Endothelial cell (in vitro differentiated cells): ENCODE measurements around the gene ALS2. TPM values are rescaled to one million over a fixed set of nuclear protein-coding genes. Genes with fewer than 3 reads are reported as not detected.

Source experiments
- DNase-seq: peaks from one replicate; pipeline ENCODE4 v3.0.0; 2021; ENCODE audit warnings: low spot score
- H3K27ac Mint-ChIP-seq: one replicate; pipeline ENCODE4 v1.8.0; 2021; ENCODE audit warnings: mixed read lengths, inconsistent platforms; ENCODE audit not compliant: unreplicated experiment
- H3K27me3 Mint-ChIP-seq: one replicate; pipeline ENCODE4 v1.8.0; 2021; ENCODE audit warnings: mild to moderate bottlenecking, moderate library complexity, mixed read lengths, inconsistent platforms; ENCODE audit not compliant: unreplicated experiment
- H3K36me3 Mint-ChIP-seq: one replicate; pipeline ENCODE4 v1.8.0; 2021; ENCODE audit warnings: mild to moderate bottlenecking, low read depth, mixed read lengths, inconsistent platforms; ENCODE audit not compliant: unreplicated experiment
- H3K4me1 Mint-ChIP-seq: one replicate; pipeline ENCODE4 v1.8.0; 2021; ENCODE audit warnings: mild to moderate bottlenecking, mixed read lengths, inconsistent platforms; ENCODE audit not compliant: unreplicated experiment
- H3K4me3 Mint-ChIP-seq: one replicate; pipeline ENCODE4 v1.8.0; 2021; ENCODE audit warnings: mild to moderate bottlenecking, mixed read lengths, inconsistent platforms; ENCODE audit not compliant: unreplicated experiment
- H3K9me3 Mint-ChIP-seq: one replicate; pipeline ENCODE4 v1.8.0; 2021; ENCODE audit warnings: mixed read lengths, inconsistent platforms; ENCODE audit not compliant: unreplicated experiment
- CTCF ChIP-seq: fragments of 200-600 bp; sonication (generic); IDR thresholded peaks from one replicate; pipeline ENCODE4 v1.5.0; 2021; ENCODE audit warnings: antibody characterized with exemption; ENCODE audit not compliant: unreplicated experiment
- total RNA-seq: library from RNA; stranded (reverse); fragmentation: NEBNext Ultra II Directional; extraction: Animal tissue kit (Norgen Biotek cat#: 25700); gene quantifications from one replicate; pipeline ENCODE4 v1.2.1, GENCODE V29; 2021; ENCODE audit not compliant: unreplicated experiment

The ALS2 gene
- total RNA-seq, 1 donor from 2014 or later, result 43.1 TPM

GRCh38 chr2:201734111-201734510, 46.6 kb downstream of the ALS2 start:
- no peak for DNase-seq
- Mint-ChIP-seq H3K36me3 (peaks cover 43% of the 10 kb centered on the region), H3K9me3 (peaks cover 4% of the 10 kb centered on the region), H3K4me1 (no peaks in the 10 kb centered on the region), H3K4me3 (no peak overlapping the region), H3K27me3 (no peaks in the 10 kb centered on the region), H3K27ac (no peak overlapping the region)
- no peak for TF ChIP-seq CTCF

GRCh38 chr2:201733544-201733943, 47.2 kb downstream of the ALS2 start:
- H3K4me3 Mint-ChIP-seq, result no peak overlapping the region
- DNase-seq, result no peak
- H3K9me3 Mint-ChIP-seq, result peaks cover 4% of the 10 kb centered on the region
- H3K36me3 Mint-ChIP-seq, result peaks cover 47% of the 10 kb centered on the region
- no peak for TF ChIP-seq CTCF
- no peaks in the 10 kb centered on the region for H3K27me3 Mint-ChIP-seq
- no peaks in the 10 kb centered on the region for H3K4me1 Mint-ChIP-seq
- H3K27ac Mint-ChIP-seq, result no peak overlapping the region

GRCh38 chr2:201730651-201731285, 50.0 kb downstream of the ALS2 start:
- H3K36me3 Mint-ChIP-seq, result peaks cover 41% of the 10 kb centered on the region
- H3K27me3 Mint-ChIP-seq, result no peaks in the 10 kb centered on the region
- TF ChIP-seq CTCF, result no peak
- H3K4me1 Mint-ChIP-seq, result no peaks in the 10 kb centered on the region
- no peak for DNase-seq
- no peak overlapping the region for H3K27ac Mint-ChIP-seq
- H3K4me3 Mint-ChIP-seq, result no peak overlapping the region
- H3K9me3 Mint-ChIP-seq, result no peaks in the 10 kb centered on the region

- no peak overlapping the region for H3K27ac Mint-ChIP-seq
- H3K27me3 Mint-ChIP-seq, result no peaks in the 10 kb centered on the region
- H3K4me3 Mint-ChIP-seq, result no peak overlapping the region
- no peak for DNase-seq
- H3K4me1 Mint-ChIP-seq, result peaks cover 3% of the 10 kb centered on the region
- no peaks in the 10 kb centered on the region for H3K9me3 Mint-ChIP-seq
- H3K36me3 Mint-ChIP-seq, result peaks cover 31% of the 10 kb centered on the region
- TF ChIP-seq CTCF, result no peak
Observed at GRCh38 chr2:201715459-201715858, 65.3 kb downstream of the ALS2 start.

GRCh38 chr2:201712726-201713125, 68.0 kb downstream of the ALS2 start:
- Mint-ChIP-seq H3K4me1 (no peaks in the 10 kb centered on the region), H3K9me3 (no peaks in the 10 kb centered on the region), H3K27me3 (no peaks in the 10 kb centered on the region), H3K36me3 (peaks cover 23% of the 10 kb centered on the region), H3K4me3 (no peak overlapping the region), H3K27ac (no peak overlapping the region)
- no peak for DNase-seq
- no peak for TF ChIP-seq CTCF
